Endothelial cell of umbilical vein (primary cell): ENCODE results near the gene SMPX. TPM values are rescaled to one million over a fixed set of nuclear protein-coding genes. Genes with fewer than 3 reads are reported as not detected.

Experiments used
- BruUV-seq: library from RNA; stranded (reverse); fragments of 400-500 nt; replicated peaks from 2 replicates; lab custom pipeline; 2021; lab: Mats Ljungman, UMichigan
- CTCF ChIA-PET: fragments of 300-600, 350-600 bp; sonication (Branson Sonifier 250); formaldehyde crosslinking; loops from one replicate; lab custom pipeline; 2021; ENCODE audit warnings: antibody characterized with exemption, inconsistent platforms; lab: Charles Lee
- POLR2A ChIA-PET: fragments of 300-600, 350-600 bp; sonication (Branson Sonifier 250); formaldehyde crosslinking; loops from one replicate; lab custom pipeline; 2021; ENCODE audit warnings: antibody characterized with exemption, inconsistent platforms; lab: Charles Lee
- DNase-seq: peaks from one replicate; pipeline ENCODE4 v3.0.0-alpha.2; 2011; ENCODE audit warnings: low read depth, low spot score
- FAIRE-seq: peaks from 2 replicates; lab custom pipeline; 2011; peaks lifted over from hg19 to GRCh38; lab: Jason Lieb, UNC
- H2AFZ ChIP-seq: 2 replicates; pipeline ENCODE4 v1.6.0; 2012; ENCODE audit warnings: low read depth, low read length, control low read depth, inconsistent platforms
- H3K27ac ChIP-seq: 2 replicates; pipeline ENCODE4 v1.5.1; 2011; ENCODE audit warnings: low read depth, mild to moderate bottlenecking, control low read depth, low read length, moderate library complexity; ENCODE audit not compliant: insufficient read depth
- H3K27me3 ChIP-seq, 2 experiments: 2 replicates each; pipeline versions ENCODE4 v1.6.0 to v1.6.1; 2011; ENCODE audit warnings: low read length in 2 of 2, mixed read lengths in 1 of 2; ENCODE audit not compliant: control insufficient read depth in 2 of 2, insufficient read depth in 2 of 2
- H3K36me3 ChIP-seq, 2 experiments: 2 replicates in 1 of 2; 3 replicates in 1 of 2; pipeline ENCODE4 v1.5.1; 2011; ENCODE audit warnings: low read length in 2 of 2, mild to moderate bottlenecking in 1 of 2, moderate library complexity in 1 of 2; ENCODE audit not compliant: control insufficient read depth in 2 of 2, insufficient read depth in 2 of 2; ENCODE audit errors: extremely low read depth in 1 of 2
- H3K4me1 ChIP-seq: 3 replicates; pipeline ENCODE4 v1.5.1; 2011; ENCODE audit warnings: mild to moderate bottlenecking, low read length; ENCODE audit not compliant: control insufficient read depth, insufficient read depth; ENCODE audit errors: extremely low read depth
- H3K4me2 ChIP-seq: 2 replicates; pipeline ENCODE4 v1.6.1; 2011; ENCODE audit warnings: low read length, control low read depth, mixed read lengths; ENCODE audit not compliant: insufficient read depth
- H3K4me3 ChIP-seq, 3 experiments: fragments of 200-600 bp in 1 of 3; sonication (generic), shearing (Covaris generic) in 1 of 3; replicated peaks in 1 of 3; 2 replicates each; pipeline ENCODE4 v1.5.1; 2011 to 2016; ENCODE audit warnings: control low read depth in 3 of 3, low read length in 3 of 3, mild to moderate bottlenecking in 2 of 3, inconsistent platforms in 1 of 3, low read depth in 1 of 3, moderate library complexity in 1 of 3; ENCODE audit not compliant: insufficient read depth in 1 of 3
- H3K79me2 ChIP-seq: 2 replicates; pipeline ENCODE4 v1.6.0; 2012; ENCODE audit warnings: low read length, inconsistent platforms; ENCODE audit not compliant: control insufficient read depth, insufficient read depth
- H3K9ac ChIP-seq: replicated peaks from 2 replicates; pipeline ENCODE3; 2011; ENCODE audit warnings: low read length, control low read depth; ENCODE audit not compliant: insufficient read depth; ENCODE audit errors: extremely low read depth
- H3K9me1 ChIP-seq: replicated peaks from 3 replicates; pipeline ENCODE4 v1.6.0; 2011; ENCODE audit warnings: mild to moderate bottlenecking, low read length; ENCODE audit not compliant: control insufficient read depth, insufficient read depth; ENCODE audit errors: extremely low read depth
- H3K9me3 ChIP-seq: replicated peaks from 2 replicates; pipeline ENCODE4 v1.5.1; 2012; ENCODE audit warnings: low read length, inconsistent platforms; ENCODE audit not compliant: control insufficient read depth, insufficient read depth
- H4K20me1 ChIP-seq: replicated peaks from 2 replicates; pipeline ENCODE3; 2011; ENCODE audit warnings: mild to moderate bottlenecking, low read length; ENCODE audit not compliant: control insufficient read depth, insufficient read depth; ENCODE audit errors: extremely low read depth
- EZH2 ChIP-seq: IDR thresholded peaks from 2 replicates; pipeline ENCODE4 v1.6.1; 2012; ENCODE audit warnings: borderline replicate concordance, low read depth, mild to moderate bottlenecking, moderate library complexity, low read length, inconsistent platforms; ENCODE audit not compliant: severe bottlenecking
- FOS ChIP-seq: IDR thresholded peaks from 2 replicates; pipeline ENCODE4 v1.6.1; 2011; ENCODE audit warnings: mild to moderate bottlenecking, low read length, moderate library complexity, borderline replicate concordance; ENCODE audit not compliant: insufficient read depth
- GATA2 ChIP-seq: IDR thresholded peaks from 2 replicates; pipeline ENCODE4 v1.7.0; 2011; ENCODE audit warnings: low read depth, mild to moderate bottlenecking, moderate library complexity, mixed read lengths, low read length; ENCODE audit not compliant: insufficient read length, insufficient read depth
- JUN ChIP-seq: IDR thresholded peaks from 2 replicates; pipeline ENCODE4 v1.6.1; 2011; ENCODE audit warnings: borderline replicate concordance, low read depth; ENCODE audit not compliant: insufficient read length, insufficient read depth
- MYC ChIP-seq: IDR thresholded peaks from one replicate; pipeline ENCODE4 v1.6.1; 2011; ENCODE audit warnings: mild to moderate bottlenecking, low read depth, low read length
- POLR2A ChIP-seq: IDR thresholded peaks from 2 replicates; pipeline ENCODE4 v1.6.1; 2012; ENCODE audit warnings: low read depth, mild to moderate bottlenecking, control low read depth, low read length
- POLR2AphosphoS5 ChIP-seq: IDR thresholded peaks from 2 replicates; pipeline ENCODE4 v1.6.1; 2012; ENCODE audit warnings: low read depth, mild to moderate bottlenecking, control low read depth, low read length, moderate library complexity; ENCODE audit not compliant: insufficient read depth
- dilution Hi-C: fragments of 300-500 bp; cut with MboI; formaldehyde crosslinking; loops from one replicate; pipeline ENCODE4 v1.15.0; 2019; ENCODE audit warnings: low sequenced_read_pairs; ENCODE audit not compliant: extremely low pct_ligation_motif_present
- intact Hi-C: fragments of 100-400 bp; cut with micrococcal nuclease; formaldehyde crosslinking; loops from one replicate; pipeline ENCODE4 v1.10.0; 2022
- polyA plus RNA-seq, 4 experiments: library from polyadenylated mRNA; depleted of rRNA in 3 of 4; stranded (reverse) in 3 of 4; unstranded in 1 of 4; fragments of >200 nt; gene quantifications; 2 replicates each; pipeline versions ENCODE4 v1.2.1 to v1.2.3, GENCODE V29; 2011 to 2012; ENCODE audit warnings: missing spikeins in 1 of 4
- total RNA-seq: library from RNA; stranded (reverse); gene quantifications from 2 replicates; pipeline ENCODE4 v1.2.3, GENCODE V29; 2021
- TF ChIP-seq, protein P1 (sequence below): IDR thresholded peaks from 2 replicates; pipeline ENCODE4 v1.6.1; 2011; ENCODE audit not compliant: insufficient read depth, insufficient read length
- TF ChIP-seq, protein P2 (sequence below), 2 donors: IDR thresholded peaks; 1 replicate in 1 of 2; 2 replicates in 1 of 2; pipeline ENCODE4 v1.5.1; 2011; ENCODE audit warnings: low read length in 2 of 2, mild to moderate bottlenecking in 2 of 2, moderate library complexity in 2 of 2, control low read depth in 1 of 2, inconsistent platforms in 1 of 2, low read depth in 1 of 2; ENCODE audit not compliant: insufficient read depth in 1 of 2; ENCODE audit errors: extremely low read depth in 1 of 2

The SMPX gene
- total and polyA plus RNA-seq, 2 donors (not counting 3 experiments of a cell fraction or from before 2014, with no cell fraction given): not detected

DNA sequence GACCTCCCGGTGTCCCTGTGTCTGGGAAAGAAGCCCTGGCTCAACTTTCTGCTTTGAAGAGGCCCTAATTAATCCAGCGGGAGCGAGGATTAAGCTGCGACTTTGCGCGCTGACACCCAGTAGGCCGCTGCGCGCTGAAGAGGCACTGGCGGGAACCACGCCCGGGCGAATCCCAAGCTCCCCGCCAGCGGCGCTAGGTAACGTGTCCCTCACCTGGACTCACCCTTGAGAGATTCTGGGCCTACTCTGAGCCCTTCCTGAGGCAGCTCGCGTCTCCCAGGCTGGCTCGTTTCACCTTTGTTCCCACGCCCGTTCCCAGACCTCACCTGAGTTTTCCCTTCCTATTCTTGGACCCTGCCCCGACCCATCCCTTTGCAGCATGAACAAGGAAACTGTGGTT is 99.2 kb downstream of the SMPX start:
- no peak overlapping the region for H3K9ac ChIP-seq
- CTCF ChIA-PET: no interaction called here
- no peaks in the 10 kb centered on the region for H3K79me2 ChIP-seq
- TF ChIP-seq GATA2 (no peak), POLR2A (no peak), POLR2AphosphoS5 (no peak), FOS (no peak), JUN (no peak), MYC (no peak), EZH2 (no peak)
- TF ChIP-seq, protein P1, sequence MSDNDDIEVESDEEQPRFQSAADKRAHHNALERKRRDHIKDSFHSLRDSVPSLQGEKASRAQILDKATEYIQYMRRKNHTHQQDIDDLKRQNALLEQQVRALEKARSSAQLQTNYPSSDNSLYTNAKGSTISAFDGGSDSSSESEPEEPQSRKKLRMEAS: no peak
- TF ChIP-seq, protein P2, sequence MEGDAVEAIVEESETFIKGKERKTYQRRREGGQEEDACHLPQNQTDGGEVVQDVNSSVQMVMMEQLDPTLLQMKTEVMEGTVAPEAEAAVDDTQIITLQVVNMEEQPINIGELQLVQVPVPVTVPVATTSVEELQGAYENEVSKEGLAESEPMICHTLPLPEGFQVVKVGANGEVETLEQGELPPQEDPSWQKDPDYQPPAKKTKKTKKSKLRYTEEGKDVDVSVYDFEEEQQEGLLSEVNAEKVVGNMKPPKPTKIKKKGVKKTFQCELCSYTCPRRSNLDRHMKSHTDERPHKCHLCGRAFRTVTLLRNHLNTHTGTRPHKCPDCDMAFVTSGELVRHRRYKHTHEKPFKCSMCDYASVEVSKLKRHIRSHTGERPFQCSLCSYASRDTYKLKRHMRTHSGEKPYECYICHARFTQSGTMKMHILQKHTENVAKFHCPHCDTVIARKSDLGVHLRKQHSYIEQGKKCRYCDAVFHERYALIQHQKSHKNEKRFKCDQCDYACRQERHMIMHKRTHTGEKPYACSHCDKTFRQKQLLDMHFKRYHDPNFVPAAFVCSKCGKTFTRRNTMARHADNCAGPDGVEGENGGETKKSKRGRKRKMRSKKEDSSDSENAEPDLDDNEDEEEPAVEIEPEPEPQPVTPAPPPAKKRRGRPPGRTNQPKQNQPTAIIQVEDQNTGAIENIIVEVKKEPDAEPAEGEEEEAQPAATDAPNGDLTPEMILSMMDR (IDR thresholded peaks at IDR 0.05; ENCODE audit: extremely low read depth in 1 of 2, insufficient read depth in 1 of 2, low read depth in 1 of 2, low read length in 2 of 2): no peak
- no peak for FAIRE-seq
- POLR2A ChIA-PET: no interaction called here
- H4K20me1 ChIP-seq: no peaks in the 10 kb centered on the region
- no peak overlapping the region for H2AFZ ChIP-seq
- no peaks in the 10 kb centered on the region for H3K9me3 ChIP-seq
- peaks cover 12 to 18% of the 10 kb centered on the region in 2 experiments for H3K27me3 ChIP-seq
- no peak for DNase-seq
- intact Hi-C loops: no loop called here
- no peaks in the 10 kb centered on the region for H3K36me3 ChIP-seq
- H3K4me1 ChIP-seq: no peaks in the 10 kb centered on the region
- H3K4me2 ChIP-seq: no peak overlapping the region
- no peaks in the 10 kb centered on the region for H3K9me1 ChIP-seq
- H3K27ac ChIP-seq: no peak overlapping the region
- dilution Hi-C loops: no loop called here
- no TSS peak for BruUV-seq
- no peak overlapping the region for H3K4me3 ChIP-seq
